Activated CD8-positive, alpha-beta T cell treated with anti-CD3 and anti-CD28 coated beads for 36 hours (primary cell): ENCODE results near the gene BCLAF1. TPM values are rescaled to one million over a fixed set of nuclear protein-coding genes. Genes with fewer than 3 reads are reported as not detected.

Source experiments
- ATAC-seq: fragments of 200-7000 bp; cut with Tn5 transposase; one replicate; pipeline ENCODE4 v1.10.0; 2021; ENCODE audit warnings: mild to moderate bottlenecking, moderate library complexity
- CTCF ChIA-PET: fragments of 350-600 bp; sonication (Branson Sonifier 250); formaldehyde crosslinking; loops from one replicate; lab custom pipeline; 2021; ENCODE audit warnings: antibody characterized with exemption; lab: Charles Lee
- POLR2A ChIA-PET: fragments of 350-600 bp; sonication (Branson Sonifier 250); formaldehyde crosslinking; loops from one replicate; lab custom pipeline; 2021; ENCODE audit warnings: antibody characterized with exemption; lab: Charles Lee
- DNase-seq: peaks from one replicate; pipeline ENCODE4 v3.0.0-alpha.2; 2020
- H3K27ac Mint-ChIP-seq: one replicate; pipeline ENCODE4 v1.8.0; 2021; ENCODE audit warnings: mild to moderate bottlenecking, mixed read lengths
- H3K27me3 Mint-ChIP-seq: one replicate; pipeline ENCODE4 v1.8.0; 2021; ENCODE audit warnings: mixed read lengths
- H3K36me3 Mint-ChIP-seq: one replicate; pipeline ENCODE4 v1.8.0; 2021; ENCODE audit warnings: low read depth, mixed read lengths
- H3K4me1 Mint-ChIP-seq: one replicate; pipeline ENCODE4 v1.8.0; 2021; ENCODE audit warnings: low read depth, mixed read lengths
- H3K4me3 Mint-ChIP-seq: one replicate; pipeline ENCODE4 v1.8.0; 2021; ENCODE audit warnings: mild to moderate bottlenecking, moderate library complexity, mixed read lengths
- H3K9me3 Mint-ChIP-seq: one replicate; pipeline ENCODE4 v1.8.0; 2021; ENCODE audit warnings: mixed read lengths
- CTCF ChIP-seq: fragments of 200-600 bp; IDR thresholded peaks from one replicate; pipeline ENCODE4 v1.8.0; 2022; ENCODE audit warnings: antibody characterized with exemption, mild to moderate bottlenecking
- intact Hi-C: fragments of 100-400 bp; cut with micrococcal nuclease; formaldehyde crosslinking; loops from one replicate; pipeline ENCODE4 v1.10.0; 2022
- total RNA-seq, 2 experiments: library from RNA; stranded (reverse); gene quantifications; one replicate each; pipeline ENCODE4 v1.2.3, GENCODE V29; 2021

The BCLAF1 gene
- total RNA-seq, 2 experiments from 2014 or later = 128 to 137 TPM

GRCh38 chr6:136216503-136217401, 72.9 kb downstream of the BCLAF1 start:
- ATAC-seq = no peak
- H3K27me3 Mint-ChIP-seq = no peaks in the 10 kb centered on the region
- H3K36me3 Mint-ChIP-seq = no peaks in the 10 kb centered on the region
- intact Hi-C loops = no loop called here
- no peak overlapping the region for H3K4me3 Mint-ChIP-seq
- no peak for TF ChIP-seq CTCF
- no peak overlapping the region for H3K27ac Mint-ChIP-seq
- no peak for DNase-seq
- no peaks in the 10 kb centered on the region for H3K4me1 Mint-ChIP-seq
- ChIA-PET POLR2A (no interaction called here), CTCF (interaction anchor here (4.5 kb wide), 1 partner anchor 10 kb away, joined by 20 read pairs; no protein-coding TSS in a partner anchor)
- peaks cover 5% of the 10 kb centered on the region for H3K9me3 Mint-ChIP-seq

GRCh38 chr6:136213853-136214252, 75.8 kb downstream of the BCLAF1 start:
- Mint-ChIP-seq H3K27me3 (no peaks in the 10 kb centered on the region), H3K27ac (no peak overlapping the region), H3K36me3 (no peaks in the 10 kb centered on the region), H3K4me1 (no peaks in the 10 kb centered on the region), H3K9me3 (no peaks in the 10 kb centered on the region), H3K4me3 (no peak overlapping the region)
- DNase-seq (no peak), ATAC-seq (no peak)
- POLR2A ChIA-PET = no interaction called here
- no peak for TF ChIP-seq CTCF
- intact Hi-C loops = no loop called here
- CTCF ChIA-PET = no interaction called here

- ChIA-PET POLR2A (interaction anchor here (1.2 kb wide), 1 partner anchor 275 kb away, joined by 3 read pairs; no protein-coding TSS in a partner anchor), CTCF (interaction anchor here (0.9 kb wide), 1 partner anchor 176 kb away, joined by 3 read pairs; no protein-coding TSS in a partner anchor)
- ATAC-seq (no peak), DNase-seq (no peak)
- Mint-ChIP-seq H3K27me3 (no peaks in the 10 kb centered on the region), H3K4me3 (no peak overlapping the region), H3K27ac (no peak overlapping the region), H3K4me1 (no peaks in the 10 kb centered on the region), H3K36me3 (no peaks in the 10 kb centered on the region), H3K9me3 (no peaks in the 10 kb centered on the region)
- intact Hi-C loops = no loop called here
- no peak for TF ChIP-seq CTCF
Observed at GRCh38 chr6:136213012-136213539, 76.6 kb downstream of the BCLAF1 start.

GRCh38 chr6:136212608-136213007, 77.0 kb downstream of the BCLAF1 start:
- H3K36me3 Mint-ChIP-seq = no peaks in the 10 kb centered on the region
- ATAC-seq = no peak
- CTCF ChIA-PET = interaction anchor here (0.9 kb wide), 1 partner anchor 175 kb away, joined by 3 read pairs; no protein-coding TSS in a partner anchor
- H3K4me1 Mint-ChIP-seq = no peaks in the 10 kb centered on the region
- H3K4me3 Mint-ChIP-seq = no peak overlapping the region
- intact Hi-C loops = no loop called here
- DNase-seq = no peak
- no peaks in the 10 kb centered on the region for H3K9me3 Mint-ChIP-seq
- no peak overlapping the region for H3K27ac Mint-ChIP-seq
- POLR2A ChIA-PET = interaction anchor here (1.2 kb wide), 1 partner anchor 275 kb away, joined by 3 read pairs; no protein-coding TSS in a partner anchor
- TF ChIP-seq CTCF = no peak
- no peaks in the 10 kb centered on the region for H3K27me3 Mint-ChIP-seq
